Astrocyte of the cerebellum (primary cell): Measurements from ENCODE around the gene LCP2.

Experiments used
- DNase-seq: peaks from one replicate; pipeline ENCODE4 v3.0.0-alpha.2; 2011; ENCODE audit warnings: low read depth
- H3K4me3 ChIP-seq: 2 replicates; pipeline ENCODE4 v1.5.1; 2011; ENCODE audit warnings: mild to moderate bottlenecking, low read depth, low read length, moderate library complexity
- in situ Hi-C: cut with HindIII; loops from 2 replicates; pipeline ENCODE4 v1.10.0; 2017; ENCODE audit warnings: low sequenced_read_pairs
- TF ChIP-seq, protein P1 (sequence below): IDR thresholded peaks from 2 replicates; pipeline ENCODE4 v1.5.1; 2012; ENCODE audit warnings: low read length, low read depth, moderate library complexity, mild to moderate bottlenecking; ENCODE audit errors: missing control alignments

The LCP2 gene

GRCh38 chr5:170256571-170256970, 41.0 kb downstream of the LCP2 start:
- H3K4me3 ChIP-seq = no peak overlapping the region
- DNase-seq = no peak
- in situ Hi-C loops = no loop called here
- TF ChIP-seq, protein P1, sequence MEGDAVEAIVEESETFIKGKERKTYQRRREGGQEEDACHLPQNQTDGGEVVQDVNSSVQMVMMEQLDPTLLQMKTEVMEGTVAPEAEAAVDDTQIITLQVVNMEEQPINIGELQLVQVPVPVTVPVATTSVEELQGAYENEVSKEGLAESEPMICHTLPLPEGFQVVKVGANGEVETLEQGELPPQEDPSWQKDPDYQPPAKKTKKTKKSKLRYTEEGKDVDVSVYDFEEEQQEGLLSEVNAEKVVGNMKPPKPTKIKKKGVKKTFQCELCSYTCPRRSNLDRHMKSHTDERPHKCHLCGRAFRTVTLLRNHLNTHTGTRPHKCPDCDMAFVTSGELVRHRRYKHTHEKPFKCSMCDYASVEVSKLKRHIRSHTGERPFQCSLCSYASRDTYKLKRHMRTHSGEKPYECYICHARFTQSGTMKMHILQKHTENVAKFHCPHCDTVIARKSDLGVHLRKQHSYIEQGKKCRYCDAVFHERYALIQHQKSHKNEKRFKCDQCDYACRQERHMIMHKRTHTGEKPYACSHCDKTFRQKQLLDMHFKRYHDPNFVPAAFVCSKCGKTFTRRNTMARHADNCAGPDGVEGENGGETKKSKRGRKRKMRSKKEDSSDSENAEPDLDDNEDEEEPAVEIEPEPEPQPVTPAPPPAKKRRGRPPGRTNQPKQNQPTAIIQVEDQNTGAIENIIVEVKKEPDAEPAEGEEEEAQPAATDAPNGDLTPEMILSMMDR = no peak

DNA sequence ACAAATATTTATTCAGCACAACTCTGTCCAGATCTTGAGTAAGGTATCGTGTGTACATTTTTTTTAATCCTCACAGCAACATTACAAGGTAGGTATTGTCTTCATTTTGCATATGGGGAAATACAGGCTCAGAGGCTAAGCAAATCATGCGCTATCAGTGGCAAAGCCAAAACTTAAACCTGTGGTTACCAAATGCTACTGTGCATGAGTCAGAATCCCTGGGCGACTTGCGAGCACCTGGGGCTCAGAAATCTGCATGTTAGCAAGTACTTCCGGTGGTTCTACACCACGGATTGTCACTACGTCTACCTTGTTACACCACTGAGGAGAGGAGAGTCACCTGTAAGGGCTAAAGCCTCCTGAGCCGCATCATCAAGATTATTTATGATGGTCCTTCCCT, 43.5 kb downstream of the LCP2 start:
- H3K4me3 ChIP-seq = no peak overlapping the region
- in situ Hi-C loops = no loop called here
- TF ChIP-seq, protein P1 = no peak
- DNase-seq = no peak

GRCh38 chr5:170252720-170253350, 44.7 kb downstream of the LCP2 start:
- TF ChIP-seq, protein P1 = no peak
- in situ Hi-C loops = no loop called here
- DNase-seq = no peak
- H3K4me3 ChIP-seq = no peak overlapping the region

- in situ Hi-C loops = no loop called here
- H3K4me3 ChIP-seq = no peak overlapping the region
- DNase-seq = no peak
- TF ChIP-seq, protein P1 = no peak
Measured at GRCh38 chr5:170252109-170252508, 45.5 kb downstream of the LCP2 start.

- DNase-seq = no peak
- TF ChIP-seq, protein P1 = no peak
- in situ Hi-C loops = no loop called here
Measured at GRCh38 chr5:170251462-170251861, 46.1 kb downstream of the LCP2 start.

GRCh38 chr5:170250810-170251317, 46.7 kb downstream of the LCP2 start:
- TF ChIP-seq, protein P1 = no peak
- no peak overlapping the region for H3K4me3 ChIP-seq
- in situ Hi-C loops = no loop called here
- no peak for DNase-seq

More at GRCh38 chr5:170251462-170251861, 46.1 kb downstream of the LCP2 start:
- H3K4me3 ChIP-seq = no peak overlapping the region
